ENCODE measurements around the gene PAXX.

PAXX gene

DNA sequence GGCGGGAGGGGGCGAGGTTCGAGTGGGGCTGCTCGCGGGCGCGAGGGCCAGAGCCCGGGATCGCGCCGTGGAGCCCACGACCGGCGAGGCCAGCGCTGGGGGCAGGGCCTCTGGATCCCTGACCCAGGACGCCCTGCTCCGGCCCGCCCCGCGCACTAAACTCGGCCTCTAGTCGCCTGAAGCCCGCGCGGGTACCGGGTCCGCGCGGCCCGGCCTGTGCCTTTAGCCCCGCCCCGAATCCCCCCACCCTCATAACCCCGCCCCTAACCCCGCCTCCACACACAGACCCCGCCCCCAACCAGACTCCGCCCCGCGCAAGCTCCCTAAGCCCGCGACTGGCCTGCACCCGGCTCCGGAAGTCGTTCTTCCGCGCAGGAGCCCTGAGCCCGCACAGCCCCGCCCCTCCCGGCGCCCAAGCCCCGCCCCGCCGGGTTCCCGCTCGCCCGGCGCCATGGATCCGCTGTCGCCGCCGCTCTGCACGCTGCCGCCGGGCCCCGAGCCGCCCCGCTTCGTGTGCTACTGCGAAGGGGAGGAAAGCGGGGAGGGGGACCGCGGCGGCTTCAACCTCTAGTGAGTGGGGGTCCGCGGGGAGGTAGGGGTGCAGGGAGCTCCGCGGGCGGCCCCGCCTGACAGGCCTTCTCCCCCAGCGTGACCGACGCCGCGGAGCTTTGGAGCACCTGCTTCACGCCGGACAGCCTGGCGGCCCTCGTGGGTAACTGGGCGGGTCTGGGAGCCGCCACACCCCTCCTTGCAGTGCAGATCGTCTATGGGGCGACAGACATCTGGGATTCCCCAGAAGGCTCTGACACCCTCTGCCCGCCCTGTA lies at the start of gene PAXX:
TSS of gene PAXX (plus strand) at position 430 of the 826 bp plus-strand sequence. CDS start at position 452, 22 bp downstream.
- H3K27ac Mint-ChIP-seq, result peak within 1 kb of the TSS; percentile 82
- H3K4me3 Mint-ChIP-seq, result peak within 1 kb of the TSS; percentile 86
- peaks cover 7% of the 10 kb centered on the region for H3K36me3 Mint-ChIP-seq (ENCODE audit: low read depth)
- peak; percentile 94 for DNase-seq (ENCODE audit: low spot score)
- H3K27me3 Mint-ChIP-seq (ENCODE audit: low read depth), result peaks cover 22% of the 10 kb centered on the region
- peaks cover 15% of the 10 kb centered on the region for H3K4me1 Mint-ChIP-seq (ENCODE audit: low read depth)
- no peaks in the 10 kb centered on the region for H3K9me3 Mint-ChIP-seq

GRCh38 chr9:136942881-136943230 lies 49.4 kb upstream of the PAXX start:
- Mint-ChIP-seq H3K36me3 (ENCODE audit: low read depth) (peaks cover 21% of the 10 kb centered on the region), H3K27ac (no peak overlapping the region)

GRCh38 chr9:136943291-136944211 lies 48.7 kb upstream of the PAXX start:
- Mint-ChIP-seq H3K4me1 (ENCODE audit: low read depth) (peaks cover 6% of the 10 kb centered on the region), H3K27ac (peak overlapping the region; percentile 84), H3K9me3 (no peaks in the 10 kb centered on the region), H3K27me3 (ENCODE audit: low read depth) (no peaks in the 10 kb centered on the region), H3K36me3 (ENCODE audit: low read depth) (peaks cover 19% of the 10 kb centered on the region), H3K4me3 (peak overlapping the region; percentile 79)
- DNase-seq (ENCODE audit: low spot score), result peak; percentile 42

More at GRCh38 chr9:136942881-136943230, 49.4 kb upstream of the PAXX start:
- no peak for DNase-seq (ENCODE audit: low spot score)
- H3K27me3 Mint-ChIP-seq (ENCODE audit: low read depth), result no peaks in the 10 kb centered on the region
- H3K9me3 Mint-ChIP-seq, result no peaks in the 10 kb centered on the region
- H3K4me1 Mint-ChIP-seq (ENCODE audit: low read depth), result peaks cover 7% of the 10 kb centered on the region
- peak overlapping the region; percentile 79 for H3K4me3 Mint-ChIP-seq

DNA sequence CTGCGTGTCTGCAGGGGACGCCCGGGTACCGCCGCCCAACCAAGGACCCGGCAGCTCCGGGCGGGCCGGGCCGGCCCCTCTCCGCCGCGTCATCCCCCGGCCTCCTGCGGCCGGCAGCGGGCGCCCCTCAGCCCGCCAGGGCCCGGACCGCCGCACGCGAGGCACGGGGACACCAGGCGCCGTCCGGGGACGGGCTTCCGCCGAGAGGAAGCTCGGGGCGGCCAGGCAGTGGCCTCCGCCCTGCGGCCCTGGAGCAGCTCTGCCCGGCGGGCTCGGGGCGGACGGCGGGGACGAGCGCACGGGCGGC lies 48.1 kb upstream of the PAXX start:
- no peaks in the 10 kb centered on the region for H3K9me3 Mint-ChIP-seq
- DNase-seq (ENCODE audit: low spot score), result no peak
- no peaks in the 10 kb centered on the region for H3K27me3 Mint-ChIP-seq (ENCODE audit: low read depth)
- no peak overlapping the region for H3K27ac Mint-ChIP-seq
- H3K4me1 Mint-ChIP-seq (ENCODE audit: low read depth), result peaks cover 5% of the 10 kb centered on the region
- H3K36me3 Mint-ChIP-seq (ENCODE audit: low read depth), result peaks cover 16% of the 10 kb centered on the region
- peak overlapping the region; percentile 79 for H3K4me3 Mint-ChIP-seq

GRCh38 chr9:136944519-136945332 lies 47.5 kb upstream of the PAXX start, which contains the start of the genes C8G and FBXW5:
C8G (plus strand) TSS chr9:136945243; CDS start chr9:136945321, 78 bp downstream.
FBXW5 (minus strand) TSS chr9:136944738; CDS start chr9:136944083, 655 bp downstream.
- Mint-ChIP-seq H3K4me1 (ENCODE audit: low read depth) (peaks cover 5% of the 10 kb centered on the region), H3K4me3 (peak within 1 kb of the TSS; percentile 79), H3K36me3 (ENCODE audit: low read depth) (peaks cover 12% of the 10 kb centered on the region), H3K27ac (peak within 1 kb of the TSS; percentile 84), H3K9me3 (no peaks in the 10 kb centered on the region), H3K27me3 (ENCODE audit: low read depth) (no peaks in the 10 kb centered on the region)
- DNase-seq (ENCODE audit: low spot score), result peak; percentile 97

- DNase-seq (ENCODE audit: low spot score), result no peak
- H3K27ac Mint-ChIP-seq, result no peak overlapping the region
- H3K4me3 Mint-ChIP-seq, result no peak overlapping the region
Measured at GRCh38 chr9:136945333-136946227, 46.6 kb upstream of the PAXX start.

DNA sequence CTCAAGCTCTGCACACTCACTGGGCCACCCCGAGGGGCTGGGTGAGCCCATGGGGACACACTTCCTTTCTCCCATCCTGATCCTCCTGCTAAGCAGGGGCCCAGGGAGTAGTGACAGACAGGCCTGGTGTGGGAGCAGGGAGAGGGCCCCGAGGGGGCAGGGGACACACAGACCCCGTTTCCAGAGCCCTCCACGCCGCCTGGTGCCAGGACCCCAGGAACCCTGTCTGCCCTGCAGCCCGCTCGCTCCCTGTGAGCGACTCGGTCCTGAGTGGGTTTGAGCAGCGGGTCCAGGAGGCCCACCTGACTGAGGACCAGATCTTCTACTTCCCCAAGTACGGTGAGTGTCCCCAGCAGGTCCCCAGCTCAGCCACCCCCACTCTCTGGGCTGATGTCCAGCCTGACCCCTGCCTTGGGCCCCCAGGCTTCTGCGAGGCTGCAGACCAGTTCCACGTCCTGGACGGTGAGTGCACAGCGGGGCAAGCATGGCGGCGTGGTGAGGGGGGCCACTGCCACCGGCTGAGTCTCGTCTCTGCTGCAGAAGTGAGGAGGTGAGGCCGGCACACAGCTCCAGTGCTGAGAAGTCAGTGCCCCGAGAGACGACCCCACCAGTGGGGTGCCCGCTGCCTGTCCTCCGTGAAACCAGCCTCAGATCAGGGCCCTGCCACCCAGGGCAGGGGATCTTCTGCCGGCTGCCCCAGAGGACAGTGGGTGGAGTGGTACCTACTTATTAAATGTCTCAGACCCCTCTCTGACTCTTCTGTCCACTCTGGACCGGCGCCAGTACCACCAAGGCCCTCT lies 45.8 kb upstream of the PAXX start:
- no peak overlapping the region for H3K27ac Mint-ChIP-seq
- no peak for DNase-seq (ENCODE audit: low spot score)
- H3K36me3 Mint-ChIP-seq (ENCODE audit: low read depth), result peaks cover 4% of the 10 kb centered on the region
- no peaks in the 10 kb centered on the region for H3K27me3 Mint-ChIP-seq (ENCODE audit: low read depth)
- peaks cover 5% of the 10 kb centered on the region for H3K4me1 Mint-ChIP-seq (ENCODE audit: low read depth)
- H3K4me3 Mint-ChIP-seq, result no peak overlapping the region
- no peaks in the 10 kb centered on the region for H3K9me3 Mint-ChIP-seq

More at GRCh38 chr9:136945333-136946227, 46.6 kb upstream of the PAXX start:
- Mint-ChIP-seq H3K27me3 (ENCODE audit: low read depth) (no peaks in the 10 kb centered on the region), H3K4me1 (ENCODE audit: low read depth) (peaks cover 5% of the 10 kb centered on the region), H3K9me3 (no peaks in the 10 kb centered on the region), H3K36me3 (ENCODE audit: low read depth) (peaks cover 8% of the 10 kb centered on the region)

- DNase-seq (ENCODE audit: low spot score), result no peak
- no peaks in the 10 kb centered on the region for H3K36me3 Mint-ChIP-seq (ENCODE audit: low read depth)
Measured at GRCh38 chr9:136947028-136947891, 45.0 kb upstream of the PAXX start.

DNA sequence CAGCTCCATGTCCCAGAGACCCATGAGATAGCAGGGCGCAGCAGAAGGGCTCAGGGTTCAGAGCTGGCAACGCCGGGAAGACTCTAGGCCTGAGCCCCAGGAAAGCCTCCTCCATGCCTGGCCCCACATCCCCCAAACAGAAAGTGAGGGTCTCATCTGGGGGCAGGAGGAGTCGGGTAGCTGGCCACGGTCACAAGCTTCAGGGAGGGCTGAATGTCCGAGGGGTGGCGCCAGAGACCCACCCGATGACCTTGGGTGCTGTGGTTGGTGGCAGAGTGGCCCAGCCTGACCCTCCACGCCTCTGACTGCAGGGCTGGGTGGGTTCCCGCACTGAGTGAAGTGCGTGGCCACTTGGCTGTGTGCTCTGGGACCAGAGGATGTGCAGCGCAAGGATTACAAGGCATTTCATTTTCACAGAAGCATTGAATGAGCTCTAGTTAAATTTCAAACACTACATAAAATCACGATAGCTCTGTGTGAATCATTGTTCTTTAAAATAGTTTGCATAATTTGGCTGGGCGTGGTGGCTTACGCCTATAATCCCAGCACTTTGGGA lies 44.2 kb upstream of the PAXX start:
- Mint-ChIP-seq H3K27ac (peak overlapping the region; percentile 15), H3K4me3 (peak overlapping the region; percentile 34), H3K27me3 (ENCODE audit: low read depth) (no peaks in the 10 kb centered on the region), H3K4me1 (ENCODE audit: low read depth) (peaks cover 4% of the 10 kb centered on the region), H3K9me3 (no peaks in the 10 kb centered on the region), H3K36me3 (ENCODE audit: low read depth) (no peaks in the 10 kb centered on the region)
- DNase-seq (ENCODE audit: low spot score), result no peak

More at GRCh38 chr9:136947028-136947891, 45.0 kb upstream of the PAXX start:
- H3K9me3 Mint-ChIP-seq, result no peaks in the 10 kb centered on the region
- no peaks in the 10 kb centered on the region for H3K27me3 Mint-ChIP-seq (ENCODE audit: low read depth)
- no peak overlapping the region for H3K27ac Mint-ChIP-seq
- H3K4me1 Mint-ChIP-seq (ENCODE audit: low read depth), result peaks cover 4% of the 10 kb centered on the region
- H3K4me3 Mint-ChIP-seq, result no peak overlapping the region

GRCh38 chr9:136949239-136949816 lies 42.9 kb upstream of the PAXX start:
- Mint-ChIP-seq H3K36me3 (ENCODE audit: low read depth) (no peaks in the 10 kb centered on the region), H3K27ac (peak overlapping the region; percentile 81), H3K4me1 (ENCODE audit: low read depth) (peaks cover 4% of the 10 kb centered on the region), H3K27me3 (ENCODE audit: low read depth) (no peaks in the 10 kb centered on the region), H3K4me3 (peak overlapping the region; percentile 87), H3K9me3 (no peaks in the 10 kb centered on the region)
- DNase-seq (ENCODE audit: low spot score), result no peak
